HepG2 (cell line): Measurements from ENCODE around the gene STPG4. TPM values are rescaled to one million over a fixed set of nuclear protein-coding genes. Genes with fewer than 3 reads are reported as not detected.

Source experiments
- AGO2 ChIP-seq: fragments of 200-400 bp; formaldehyde crosslinking; optimal IDR thresholded peaks from 2 replicates; pipeline ENCODE3; 2017; ENCODE audit warnings: mild to moderate bottlenecking, low read depth, low read length, moderate library complexity
- AKNA ChIP-seq: sonication (generic); formaldehyde crosslinking; IDR thresholded peaks from 2 replicates; pipeline ENCODE4 v1.4.0; 2020; ENCODE audit warnings: missing genetic modification reagents, borderline replicate concordance
- CTCF ChIP-seq: sonication (generic); formaldehyde crosslinking; IDR thresholded peaks from 2 replicates; pipeline ENCODE4 v1.5.0; 2020; ENCODE audit warnings: mild to moderate bottlenecking, missing genetic modification reagents, moderate library complexity
- DR1 ChIP-seq: sonication (generic); formaldehyde crosslinking; IDR thresholded peaks from 2 replicates; pipeline ENCODE4 v1.8.0; 2021; ENCODE audit warnings: mild to moderate bottlenecking, missing genetic modification reagents, inconsistent platforms
- ETV5 ChIP-seq: IDR thresholded peaks from 2 replicates; pipeline ENCODE4 v1.6.1; 2018; ENCODE audit warnings: missing biosample characterization, missing genetic modification reagents, inconsistent platforms, borderline replicate concordance
- FOXA1 ChIP-seq, 2 experiments: fragments of 450-650 bp in 1 of 2; sonication (generic) in 1 of 2; formaldehyde crosslinking in 1 of 2; IDR thresholded peaks; 2 replicates each; pipeline versions ENCODE4 v1.4.0 to v1.6.1; 2016 to 2020; ENCODE audit warnings: missing genetic modification reagents in 1 of 2
- NFKB2 ChIP-seq: sonication (generic); formaldehyde crosslinking; IDR thresholded peaks from 2 replicates; pipeline ENCODE4 v1.4.0; 2020; ENCODE audit warnings: missing genetic modification reagents, borderline replicate concordance
- NR2C2 ChIP-seq: sonication (generic); formaldehyde crosslinking; IDR thresholded peaks from 2 replicates; pipeline ENCODE4 v1.4.0; 2020; ENCODE audit warnings: missing genetic modification reagents, mild to moderate bottlenecking, moderate library complexity, borderline replicate concordance
- RFX5 ChIP-seq: IDR thresholded peaks from 2 replicates; pipeline ENCODE4 v1.6.1; 2011; ENCODE audit warnings: low read depth, low read length, improper control_type of control experiment
- TBP ChIP-seq: sonication (generic); formaldehyde crosslinking; IDR thresholded peaks from 2 replicates; pipeline ENCODE4 v1.5.0; 2020; ENCODE audit warnings: missing genetic modification reagents
- THAP9 ChIP-seq: sonication (generic); formaldehyde crosslinking; IDR thresholded peaks from 2 replicates; pipeline ENCODE4; 2020; ENCODE audit warnings: missing genetic modification reagents, mild to moderate bottlenecking, borderline replicate concordance
- ZNF207 ChIP-seq: fragments of 450-650 bp; IDR thresholded peaks from 2 replicates; pipeline ENCODE4 v1.6.1; 2016; ENCODE audit warnings: antibody characterized with exemption, borderline replicate concordance
- ZNF549 ChIP-seq: sonication (generic); formaldehyde crosslinking; IDR thresholded peaks from 2 replicates; pipeline ENCODE4 v1.5.0; 2020; ENCODE audit warnings: missing genetic modification reagents
- polyA plus RNA-seq, 8 experiments: library from polyadenylated mRNA; depleted of rRNA in 3 of 8; stranded (reverse) in 7 of 8; unstranded in 1 of 8; fragments of >200 nt; fragmentation: Illumina TruSeq in 4 of 8; extraction: Trizol in 4 of 8; gene quantifications; 2 replicates each; pipeline versions ENCODE4 v1.2.1 to v1.2.3, GENCODE V29; 2011 to 2016; ENCODE audit warnings: low read depth in 4 of 8, missing spikeins in 1 of 8, mixed read lengths in 1 of 8; ENCODE audit not compliant: insufficient read depth in 1 of 8
- total RNA-seq, 5 experiments: library from RNA; depleted of rRNA; stranded (reverse); fragments of >200 nt; fragmentation: Illumina TruSeq; extraction: Trizol; gene quantifications; 2 replicates each; pipeline ENCODE4 v1.2.3, GENCODE V29; 2016; ENCODE audit warnings: low read depth in 1 of 5
- TF ChIP-seq, protein P1 (sequence below): sonication (generic); formaldehyde crosslinking; IDR thresholded peaks from 2 replicates; pipeline ENCODE4 v1.4.0; 2020; ENCODE audit warnings: missing genetic modification reagents

Gene STPG4
- total and polyA plus RNA-seq, 2 of the 13 experiments (the other 11 are each of a cell fraction or from before 2014, with no cell fraction given), result 0.11 to 0.15 TPM

DNA sequence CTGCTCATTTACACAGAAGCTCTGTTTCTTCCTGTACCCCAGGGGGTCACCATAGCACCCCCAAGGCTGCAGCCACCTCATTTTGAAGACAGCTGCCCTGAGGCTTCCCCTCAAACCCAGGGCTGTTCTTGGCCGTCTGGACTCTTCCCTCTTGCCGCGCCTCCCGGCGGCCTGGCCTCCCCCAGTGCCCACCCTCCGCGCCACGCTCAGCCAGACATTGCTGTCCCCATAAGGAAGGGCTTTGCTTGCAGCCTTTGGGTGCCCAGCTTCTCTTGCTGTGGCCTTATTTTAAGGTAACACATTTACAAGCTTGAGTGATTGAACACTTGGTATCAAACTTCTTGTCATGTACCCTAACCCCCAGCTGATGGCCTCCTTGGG is 79.0 kb downstream of the STPG4 start (continued):
- TF ChIP-seq, protein P1, sequence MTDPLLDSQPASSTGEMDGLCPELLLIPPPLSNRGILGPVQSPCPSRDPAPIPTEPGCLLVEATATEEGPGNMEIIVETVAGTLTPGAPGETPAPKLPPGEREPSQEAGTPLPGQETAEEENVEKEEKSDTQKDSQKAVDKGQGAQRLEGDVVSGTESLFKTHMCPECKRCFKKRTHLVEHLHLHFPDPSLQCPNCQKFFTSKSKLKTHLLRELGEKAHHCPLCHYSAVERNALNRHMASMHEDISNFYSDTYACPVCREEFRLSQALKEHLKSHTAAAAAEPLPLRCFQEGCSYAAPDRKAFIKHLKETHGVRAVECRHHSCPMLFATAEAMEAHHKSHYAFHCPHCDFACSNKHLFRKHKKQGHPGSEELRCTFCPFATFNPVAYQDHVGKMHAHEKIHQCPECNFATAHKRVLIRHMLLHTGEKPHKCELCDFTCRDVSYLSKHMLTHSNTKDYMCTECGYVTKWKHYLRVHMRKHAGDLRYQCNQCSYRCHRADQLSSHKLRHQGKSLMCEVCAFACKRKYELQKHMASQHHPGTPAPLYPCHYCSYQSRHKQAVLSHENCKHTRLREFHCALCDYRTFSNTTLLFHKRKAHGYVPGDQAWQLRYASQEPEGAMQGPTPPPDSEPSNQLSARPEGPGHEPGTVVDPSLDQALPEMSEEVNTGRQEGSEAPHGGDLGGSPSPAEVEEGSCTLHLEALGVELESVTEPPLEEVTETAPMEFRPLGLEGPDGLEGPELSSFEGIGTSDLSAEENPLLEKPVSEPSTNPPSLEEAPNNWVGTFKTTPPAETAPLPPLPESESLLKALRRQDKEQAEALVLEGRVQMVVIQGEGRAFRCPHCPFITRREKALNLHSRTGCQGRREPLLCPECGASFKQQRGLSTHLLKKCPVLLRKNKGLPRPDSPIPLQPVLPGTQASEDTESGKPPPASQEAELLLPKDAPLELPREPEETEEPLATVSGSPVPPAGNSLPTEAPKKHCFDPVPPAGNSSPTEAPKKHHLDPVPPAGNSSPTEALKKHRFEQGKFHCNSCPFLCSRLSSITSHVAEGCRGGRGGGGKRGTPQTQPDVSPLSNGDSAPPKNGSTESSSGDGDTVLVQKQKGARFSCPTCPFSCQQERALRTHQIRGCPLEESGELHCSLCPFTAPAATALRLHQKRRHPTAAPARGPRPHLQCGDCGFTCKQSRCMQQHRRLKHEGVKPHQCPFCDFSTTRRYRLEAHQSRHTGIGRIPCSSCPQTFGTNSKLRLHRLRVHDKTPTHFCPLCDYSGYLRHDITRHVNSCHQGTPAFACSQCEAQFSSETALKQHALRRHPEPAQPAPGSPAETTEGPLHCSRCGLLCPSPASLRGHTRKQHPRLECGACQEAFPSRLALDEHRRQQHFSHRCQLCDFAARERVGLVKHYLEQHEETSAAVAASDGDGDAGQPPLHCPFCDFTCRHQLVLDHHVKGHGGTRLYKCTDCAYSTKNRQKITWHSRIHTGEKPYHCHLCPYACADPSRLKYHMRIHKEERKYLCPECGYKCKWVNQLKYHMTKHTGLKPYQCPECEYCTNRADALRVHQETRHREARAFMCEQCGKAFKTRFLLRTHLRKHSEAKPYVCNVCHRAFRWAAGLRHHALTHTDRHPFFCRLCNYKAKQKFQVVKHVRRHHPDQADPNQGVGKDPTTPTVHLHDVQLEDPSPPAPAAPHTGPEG (CRISPR knock-in tag), result 0 out of 2 replicates have a peak, but pooled peaks have one; percentile 19
- TF ChIP-seq AKNA (no peak), ZNF549 (CRISPR knock-in tag) (no peak), NR2C2 (CRISPR knock-in tag) (no peak), NFKB2 (CRISPR knock-in tag) (0 out of 2 replicates have a peak, but pooled peaks have one; percentile 15), ETV5 (CRISPR knock-in tag) (no peak), ZNF207 (no peak), CTCF (CRISPR knock-in tag) (no peak), THAP9 (CRISPR knock-in tag) (0 out of 2 replicates have a peak, but pooled peaks have one; percentile 0), RFX5 (no peak), FOXA1 (IDR thresholded peaks at IDR 0.05) (no peak), FOXA1 (CRISPR knock-in tag; IDR thresholded peaks at IDR 0.05) (no peak), AGO2 (peak; percentile 71), TBP (CRISPR knock-in tag) (no peak), DR1 (peak; percentile 38; the same call in 1 of the 2 replicates)
